ENCODE measurements around the gene MGP. TPM values are rescaled to one million over a fixed set of nuclear protein-coding genes. Genes with fewer than 3 reads are reported as not detected.

MGP gene
- total and polyA plus RNA-seq, 2 donors: 14.5 to 149 TPM

DNA sequence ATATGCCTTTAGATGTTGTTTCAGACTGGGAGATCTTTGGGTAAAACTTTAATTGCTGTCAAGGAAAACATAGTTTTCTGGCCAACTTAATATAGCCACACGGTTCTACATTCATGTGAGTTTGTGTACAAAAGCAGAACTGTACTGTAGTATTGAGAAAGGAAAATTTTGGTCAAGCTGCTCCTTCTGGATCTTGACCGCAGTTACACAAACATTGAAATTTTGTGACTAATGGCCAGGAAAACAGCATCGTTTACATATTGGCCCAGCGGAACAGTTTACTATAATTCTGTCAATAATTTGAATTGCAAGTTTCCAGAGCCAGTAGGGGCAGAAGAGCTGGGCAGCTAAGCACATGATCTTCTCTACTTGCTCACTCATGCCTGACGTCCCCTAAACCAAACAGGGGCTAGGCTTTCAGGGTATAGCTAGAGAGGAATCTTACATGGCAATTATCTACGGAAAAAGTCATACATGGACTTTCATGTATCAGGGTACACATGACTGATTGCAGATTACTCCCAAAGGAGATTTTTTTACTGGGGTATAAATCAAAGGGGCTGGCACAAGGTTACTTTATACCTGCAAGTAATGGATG lies 31.0 kb downstream of the MGP start:
- H3K27ac ChIP-seq (ENCODE audit: low read depth in 1 of 2, low read length in 1 of 2): no peak overlapping the region
- no peak overlapping the region for H3K4me3 ChIP-seq (ENCODE audit: low read length in 2 of 2)
- no peaks in the 10 kb centered on the region for H3K27me3 ChIP-seq (ENCODE audit: control insufficient read depth in 2 of 2, insufficient read depth in 1 of 2, low read length in 1 of 2)
- no peak for DNase-seq (ENCODE audit: low read depth in 6 of 9, low spot score in 9 of 9)
- no peaks in the 10 kb centered on the region for H3K36me3 ChIP-seq (ENCODE audit: control insufficient read depth in 2 of 2, insufficient read depth in 2 of 2, low read length in 1 of 2)
- no peaks in the 10 kb centered on the region for H3K4me1 ChIP-seq (ENCODE audit: control insufficient read depth in 2 of 2, insufficient read depth in 2 of 2, low read length in 2 of 2)
- H3K9me3 ChIP-seq (ENCODE audit: control insufficient read depth in 2 of 2, insufficient read depth in 1 of 2, low read length in 1 of 2): no peaks in the 10 kb centered on the region
- WGBS: 92% methylated on average over 6 of the region's 6 CpGs

DNA sequence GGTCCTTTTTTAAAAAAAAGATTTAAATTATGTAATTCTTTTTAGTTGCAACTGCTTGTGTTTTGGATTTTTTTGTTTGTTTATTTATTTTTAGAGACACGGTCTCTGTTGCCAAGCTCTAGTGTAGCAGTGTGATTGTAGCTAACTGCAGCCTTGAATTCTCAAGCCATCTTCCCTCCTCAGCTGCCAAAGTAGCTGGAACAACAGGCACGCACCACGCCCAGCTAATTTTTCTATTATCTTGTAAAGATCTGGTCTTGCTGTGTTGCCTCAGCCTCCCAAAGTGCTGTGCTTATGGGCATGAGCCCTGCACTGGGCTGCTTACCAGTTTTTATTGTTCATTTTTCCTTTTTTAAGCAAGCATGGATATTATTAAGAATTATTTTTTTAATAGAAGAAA lies 31.7 kb downstream of the MGP start:
- no peaks in the 10 kb centered on the region for H3K4me1 ChIP-seq (ENCODE audit: control insufficient read depth in 2 of 2, insufficient read depth in 2 of 2, low read length in 2 of 2)
- no peaks in the 10 kb centered on the region for H3K36me3 ChIP-seq (ENCODE audit: control insufficient read depth in 2 of 2, insufficient read depth in 2 of 2, low read length in 1 of 2)
- no peaks in the 10 kb centered on the region for H3K27me3 ChIP-seq (ENCODE audit: control insufficient read depth in 2 of 2, insufficient read depth in 1 of 2, low read length in 1 of 2)
- no peak for DNase-seq (ENCODE audit: low read depth in 6 of 9, low spot score in 9 of 9)
- 93% methylated on average over 3 of the region's 3 CpGs for WGBS
- H3K9me3 ChIP-seq (ENCODE audit: control insufficient read depth in 2 of 2, insufficient read depth in 1 of 2, low read length in 1 of 2): no peaks in the 10 kb centered on the region
- no peak overlapping the region for H3K4me3 ChIP-seq (ENCODE audit: low read length in 2 of 2)
- no peak overlapping the region for H3K27ac ChIP-seq (ENCODE audit: low read depth in 1 of 2, low read length in 1 of 2)

- Histone ChIP-seq H3K9me3 (ENCODE audit: control insufficient read depth in 2 of 2, insufficient read depth in 1 of 2, low read length in 1 of 2) (no peaks in the 10 kb centered on the region), H3K27ac (ENCODE audit: low read depth in 1 of 2, low read length in 1 of 2) (no peak overlapping the region), H3K4me3 (ENCODE audit: low read length in 2 of 2) (no peak overlapping the region), H3K27me3 (ENCODE audit: control insufficient read depth in 2 of 2, insufficient read depth in 1 of 2, low read length in 1 of 2) (no peaks in the 10 kb centered on the region), H3K36me3 (ENCODE audit: control insufficient read depth in 2 of 2, insufficient read depth in 2 of 2, low read length in 1 of 2) (no peaks in the 10 kb centered on the region), H3K4me1 (ENCODE audit: control insufficient read depth in 2 of 2, insufficient read depth in 2 of 2, low read length in 2 of 2) (no peaks in the 10 kb centered on the region)
- no peak for DNase-seq (ENCODE audit: low read depth in 6 of 9, low spot score in 9 of 9)
Measured at GRCh38 chr12:14852880-14853279, 32.8 kb downstream of the MGP start.

GRCh38 chr12:14850929-14851663 lies 34.6 kb downstream of the MGP start:
- H3K4me1 ChIP-seq (ENCODE audit: control insufficient read depth in 2 of 2, insufficient read depth in 2 of 2, low read length in 2 of 2): no peaks in the 10 kb centered on the region
- H3K36me3 ChIP-seq (ENCODE audit: control insufficient read depth in 2 of 2, insufficient read depth in 2 of 2, low read length in 1 of 2): no peaks in the 10 kb centered on the region
- no peaks in the 10 kb centered on the region for H3K9me3 ChIP-seq (ENCODE audit: control insufficient read depth in 2 of 2, insufficient read depth in 1 of 2, low read length in 1 of 2)
- no peak overlapping the region for H3K27ac ChIP-seq (ENCODE audit: low read depth in 1 of 2, low read length in 1 of 2)
- DNase-seq (ENCODE audit: low read depth in 6 of 9, low spot score in 9 of 9): peak in 1 of 9 donors; percentile 13
- H3K4me3 ChIP-seq (ENCODE audit: low read length in 2 of 2): no peak overlapping the region
- 100% methylated on average over 1 of the region's 1 CpG for WGBS
- no peaks in the 10 kb centered on the region for H3K27me3 ChIP-seq (ENCODE audit: control insufficient read depth in 2 of 2, insufficient read depth in 1 of 2, low read length in 1 of 2)

DNA sequence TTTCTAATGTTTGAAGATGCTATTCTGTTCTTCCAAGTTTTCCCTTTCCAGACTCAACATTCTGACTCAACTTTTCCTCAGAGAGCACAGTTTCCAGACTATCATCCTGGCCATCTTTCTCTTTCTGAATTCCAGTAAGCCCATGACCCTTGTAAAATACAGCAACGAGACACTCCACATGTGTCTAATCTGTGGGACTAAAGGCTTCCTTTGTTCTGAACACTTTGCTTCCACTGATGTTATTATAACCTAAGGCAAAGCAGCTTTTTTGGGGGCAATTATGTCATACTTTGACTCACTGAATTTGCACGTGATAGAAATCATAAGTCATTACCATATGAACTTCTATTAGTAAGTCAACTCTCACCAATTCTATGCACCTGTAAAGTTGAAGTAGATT lies 36.0 kb downstream of the MGP start:
- 97% methylated on average over 2 of the region's 2 CpGs for WGBS

GRCh38 chr12:14846876-14847580 lies 38.6 kb downstream of the MGP start:
- WGBS: 95% methylated on average over 4 of the region's 4 CpGs
- no peak overlapping the region for H3K27ac ChIP-seq (ENCODE audit: low read depth in 1 of 2, low read length in 1 of 2)
- H3K4me1 ChIP-seq (ENCODE audit: control insufficient read depth in 2 of 2, insufficient read depth in 2 of 2, low read length in 2 of 2): no peaks in the 10 kb centered on the region
- no peaks in the 10 kb centered on the region for H3K27me3 ChIP-seq (ENCODE audit: control insufficient read depth in 2 of 2, insufficient read depth in 1 of 2, low read length in 1 of 2)
- no peak for DNase-seq (ENCODE audit: low read depth in 6 of 9, low spot score in 9 of 9)
- no peaks in the 10 kb centered on the region for H3K36me3 ChIP-seq (ENCODE audit: control insufficient read depth in 2 of 2, insufficient read depth in 2 of 2, low read length in 1 of 2)
- no peak overlapping the region for H3K4me3 ChIP-seq (ENCODE audit: low read length in 2 of 2)
- no peaks in the 10 kb centered on the region for H3K9me3 ChIP-seq (ENCODE audit: control insufficient read depth in 2 of 2, insufficient read depth in 1 of 2, low read length in 1 of 2)

More for the DNA sequence above, 36.0 kb downstream of the MGP start:
- H3K27me3 ChIP-seq (ENCODE audit: control insufficient read depth in 2 of 2, insufficient read depth in 1 of 2, low read length in 1 of 2): no peaks in the 10 kb centered on the region
- no peak for DNase-seq (ENCODE audit: low read depth in 6 of 9, low spot score in 9 of 9)
- no peaks in the 10 kb centered on the region for H3K4me1 ChIP-seq (ENCODE audit: control insufficient read depth in 2 of 2, insufficient read depth in 2 of 2, low read length in 2 of 2)
- H3K36me3 ChIP-seq (ENCODE audit: control insufficient read depth in 2 of 2, insufficient read depth in 2 of 2, low read length in 1 of 2): no peaks in the 10 kb centered on the region
- no peaks in the 10 kb centered on the region for H3K9me3 ChIP-seq (ENCODE audit: control insufficient read depth in 2 of 2, insufficient read depth in 1 of 2, low read length in 1 of 2)
- no peak overlapping the region for H3K27ac ChIP-seq (ENCODE audit: low read depth in 1 of 2, low read length in 1 of 2)
- H3K4me3 ChIP-seq (ENCODE audit: low read length in 2 of 2): no peak overlapping the region

DNA sequence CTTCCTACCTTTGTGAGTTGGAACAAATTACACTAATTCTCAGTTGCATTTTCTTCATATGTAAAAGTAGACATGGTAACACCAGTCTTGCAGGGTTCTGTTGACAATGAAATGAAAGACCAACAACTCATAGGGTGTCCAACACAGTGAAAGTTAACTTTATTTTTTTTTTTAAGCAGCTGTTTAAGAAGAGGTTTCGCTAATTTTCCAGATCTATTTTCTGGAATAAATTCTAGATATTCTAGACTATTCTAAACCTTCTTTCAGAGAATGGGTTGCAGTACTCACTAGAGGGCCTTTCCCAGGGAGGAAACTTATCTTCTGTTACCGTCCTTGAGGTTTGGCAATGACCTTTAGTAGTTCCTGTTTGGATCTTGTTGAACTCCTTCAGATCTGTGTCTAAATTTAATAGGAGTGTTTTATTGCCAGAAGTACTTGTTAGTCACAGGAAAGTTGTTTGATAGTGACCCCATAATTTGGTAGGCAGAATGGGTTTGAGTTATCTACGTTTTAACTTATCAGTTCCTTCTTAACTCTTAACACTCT lies 39.5 kb downstream of the MGP start:
- no peaks in the 10 kb centered on the region for H3K36me3 ChIP-seq (ENCODE audit: control insufficient read depth in 2 of 2, insufficient read depth in 2 of 2, low read length in 1 of 2)
- no peaks in the 10 kb centered on the region for H3K4me1 ChIP-seq (ENCODE audit: control insufficient read depth in 2 of 2, insufficient read depth in 2 of 2, low read length in 2 of 2)
- H3K4me3 ChIP-seq (ENCODE audit: low read length in 2 of 2): no peak overlapping the region
- 78% methylated on average over 3 of the region's 3 CpGs for WGBS
- H3K27me3 ChIP-seq (ENCODE audit: control insufficient read depth in 2 of 2, insufficient read depth in 1 of 2, low read length in 1 of 2): no peaks in the 10 kb centered on the region
- H3K9me3 ChIP-seq (ENCODE audit: control insufficient read depth in 2 of 2, insufficient read depth in 1 of 2, low read length in 1 of 2): no peaks in the 10 kb centered on the region
- DNase-seq (ENCODE audit: low read depth in 6 of 9, low spot score in 9 of 9): no peak
- no peak overlapping the region for H3K27ac ChIP-seq (ENCODE audit: low read depth in 1 of 2, low read length in 1 of 2)

- no peaks in the 10 kb centered on the region for H3K36me3 ChIP-seq (ENCODE audit: control insufficient read depth in 2 of 2, insufficient read depth in 2 of 2, low read length in 1 of 2)
- H3K9me3 ChIP-seq (ENCODE audit: control insufficient read depth in 2 of 2, insufficient read depth in 1 of 2, low read length in 1 of 2): no peaks in the 10 kb centered on the region
- no peaks in the 10 kb centered on the region for H3K4me1 ChIP-seq (ENCODE audit: control insufficient read depth in 2 of 2, insufficient read depth in 2 of 2, low read length in 2 of 2)
- no peak overlapping the region for H3K27ac ChIP-seq (ENCODE audit: low read depth in 1 of 2, low read length in 1 of 2)
- no peak overlapping the region for H3K4me3 ChIP-seq (ENCODE audit: low read length in 2 of 2)
- 19% methylated on average over 3 of the region's 3 CpGs for WGBS
- peak; percentile 11 to 77 (median 50) for DNase-seq (ENCODE audit: low read depth in 6 of 9, low spot score in 9 of 9)
- H3K27me3 ChIP-seq (ENCODE audit: control insufficient read depth in 2 of 2, insufficient read depth in 1 of 2, low read length in 1 of 2): no peaks in the 10 kb centered on the region
Measured at GRCh38 chr12:14845350-14845750, 40.3 kb downstream of the MGP start.

- H3K4me1 ChIP-seq (ENCODE audit: control insufficient read depth in 2 of 2, insufficient read depth in 2 of 2, low read length in 2 of 2): no peaks in the 10 kb centered on the region
- no peak overlapping the region for H3K27ac ChIP-seq (ENCODE audit: low read depth in 1 of 2, low read length in 1 of 2)
- no peak for DNase-seq (ENCODE audit: low read depth in 6 of 9, low spot score in 9 of 9)
- no peaks in the 10 kb centered on the region for H3K36me3 ChIP-seq (ENCODE audit: control insufficient read depth in 2 of 2, insufficient read depth in 2 of 2, low read length in 1 of 2)
- no peak overlapping the region for H3K4me3 ChIP-seq (ENCODE audit: low read length in 2 of 2)
- H3K27me3 ChIP-seq (ENCODE audit: control insufficient read depth in 2 of 2, insufficient read depth in 1 of 2, low read length in 1 of 2): no peaks in the 10 kb centered on the region
- H3K9me3 ChIP-seq (ENCODE audit: control insufficient read depth in 2 of 2, insufficient read depth in 1 of 2, low read length in 1 of 2): no peaks in the 10 kb centered on the region
Measured at GRCh38 chr12:14844401-14844800, 41.3 kb downstream of the MGP start.

Data from thymus (tissue), 11 donors.